HG03442 (cell line): Measurements from ENCODE around the gene XDH.

Source experiments
- ATAC-seq: cut with Tn5 transposase; IDR thresholded peaks from one replicate; pipeline ENCODE4 v1.9.1; 2021; ENCODE audit warnings: mild to moderate bottlenecking, moderate library complexity; ENCODE audit not compliant: unreplicated experiment

XDH gene

DNA sequence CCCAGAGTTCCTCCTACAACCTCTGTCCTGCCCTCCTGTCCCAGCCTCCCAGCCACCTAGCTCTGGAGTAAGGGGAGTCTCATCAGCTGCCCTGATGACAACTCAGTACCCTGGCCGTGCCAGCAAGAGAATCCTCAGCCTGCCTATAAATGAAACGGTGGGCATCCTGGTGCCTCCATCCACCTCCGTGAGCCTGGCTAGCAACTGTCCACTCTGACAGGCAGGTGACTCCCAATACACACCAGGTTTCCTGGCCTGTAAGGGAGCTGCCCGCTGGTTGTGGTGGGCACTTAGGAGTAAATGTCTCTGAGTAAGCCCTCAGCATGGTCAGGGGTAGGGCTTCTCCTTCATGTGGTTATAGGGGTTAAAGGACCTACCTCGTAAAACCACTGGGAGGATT, 81.5 kb downstream of the XDH start:
- ATAC-seq, result no peak

DNA sequence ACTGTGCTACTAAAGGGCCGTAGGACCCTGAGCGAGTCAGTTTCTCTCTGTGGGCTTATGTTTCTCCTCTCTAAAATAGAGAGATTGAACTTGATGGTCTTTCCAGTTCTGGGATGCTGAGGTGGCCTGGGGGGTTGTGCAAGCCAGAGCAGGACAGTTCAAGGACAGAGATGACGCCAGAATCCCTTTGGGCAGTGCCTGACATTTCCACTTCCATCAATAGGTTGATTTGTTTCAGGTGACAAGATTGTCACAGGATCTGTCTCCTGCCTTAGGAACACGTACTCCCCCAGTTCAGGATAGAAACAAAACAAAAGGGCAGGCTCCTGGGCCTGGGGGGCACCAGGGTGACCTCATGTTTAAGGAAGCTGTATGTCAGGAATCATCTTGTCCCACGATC, 82.0 kb downstream of the XDH start:
- no peak for ATAC-seq

DNA sequence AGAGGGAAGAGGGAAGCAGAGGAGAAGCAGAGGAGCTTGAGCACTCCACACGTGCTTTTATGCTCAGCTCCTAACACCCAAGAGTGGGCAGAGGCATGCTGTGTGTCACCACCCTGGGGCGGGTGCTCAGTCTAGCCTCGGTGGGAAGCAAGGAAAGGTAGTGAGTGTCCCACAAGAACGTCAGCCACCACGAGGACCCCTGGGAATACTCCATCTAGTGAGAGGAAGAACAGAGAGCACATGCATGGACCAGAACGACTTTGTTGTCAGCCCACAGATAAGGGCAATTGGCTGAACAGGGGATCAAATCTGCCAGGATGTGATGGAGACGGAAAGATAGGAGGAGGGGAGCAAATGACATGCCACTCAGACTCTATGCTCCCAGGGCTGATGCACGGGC, 83.4 kb downstream of the XDH start:
- no peak for ATAC-seq

DNA sequence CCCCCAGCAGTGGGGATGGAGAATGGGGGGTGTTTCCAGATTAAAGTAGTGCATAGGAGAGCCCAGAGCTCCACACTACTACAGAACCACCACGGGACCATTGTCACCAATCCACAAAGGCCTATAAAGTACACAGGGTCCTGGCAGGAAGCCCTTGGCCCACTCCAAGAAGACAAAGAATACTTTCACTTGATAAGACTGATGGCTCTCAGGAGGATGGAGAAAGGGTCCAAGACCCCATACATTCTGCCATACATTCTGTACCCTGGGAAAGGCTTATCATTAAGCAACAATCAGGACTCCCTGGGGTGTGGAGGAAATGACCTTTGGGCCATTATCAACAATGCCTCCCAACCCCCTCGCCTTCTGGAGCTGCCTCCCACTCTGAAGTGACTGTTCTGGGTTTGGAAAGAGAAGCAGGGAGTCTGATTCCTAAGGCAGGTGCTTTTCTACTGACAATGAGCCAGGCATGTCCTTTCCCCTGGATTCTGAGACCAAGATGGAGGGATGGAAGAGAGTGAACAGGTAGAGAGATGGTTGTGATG, 85.4 kb downstream of the XDH start:
- no peak for ATAC-seq

DNA sequence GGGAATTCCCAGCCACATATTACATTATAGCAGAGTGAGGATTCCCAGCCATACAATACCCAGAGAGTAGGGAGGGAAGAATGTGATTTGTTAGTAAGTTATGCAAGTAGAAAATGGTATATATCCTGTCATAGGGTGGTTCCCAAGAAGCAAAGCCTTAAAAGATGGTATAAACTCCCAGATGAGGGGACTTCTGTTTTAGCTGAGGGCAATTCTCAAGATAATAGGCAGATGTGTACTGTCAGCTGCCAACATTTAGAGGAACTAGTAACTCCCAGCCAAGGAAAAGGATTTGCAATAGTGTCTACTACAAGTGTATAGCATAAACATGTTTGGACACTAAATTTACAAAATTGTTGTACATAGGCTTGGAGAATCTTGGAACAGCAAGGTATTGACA, 86.5 kb downstream of the XDH start:
- ATAC-seq, result no peak

DNA sequence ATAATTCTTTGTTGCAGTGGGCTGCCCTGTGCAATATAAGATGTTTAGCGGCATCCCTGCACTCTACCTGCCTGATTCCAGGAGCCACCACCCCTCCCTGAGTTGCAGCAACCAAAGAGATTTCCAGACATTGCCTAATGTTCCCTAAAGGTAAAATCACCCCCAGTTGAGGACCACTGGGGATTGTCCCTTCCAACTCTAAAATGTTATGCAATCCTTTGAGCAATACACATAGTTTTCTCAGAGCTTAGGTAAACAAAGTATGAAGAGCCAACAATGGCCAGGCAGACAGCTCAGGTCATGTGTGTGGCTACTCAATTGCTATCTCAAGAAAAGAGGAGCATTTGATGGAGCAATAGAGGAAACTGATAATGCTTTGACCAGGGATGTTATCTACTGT, 87.0 kb downstream of the XDH start:
- no peak for ATAC-seq

DNA sequence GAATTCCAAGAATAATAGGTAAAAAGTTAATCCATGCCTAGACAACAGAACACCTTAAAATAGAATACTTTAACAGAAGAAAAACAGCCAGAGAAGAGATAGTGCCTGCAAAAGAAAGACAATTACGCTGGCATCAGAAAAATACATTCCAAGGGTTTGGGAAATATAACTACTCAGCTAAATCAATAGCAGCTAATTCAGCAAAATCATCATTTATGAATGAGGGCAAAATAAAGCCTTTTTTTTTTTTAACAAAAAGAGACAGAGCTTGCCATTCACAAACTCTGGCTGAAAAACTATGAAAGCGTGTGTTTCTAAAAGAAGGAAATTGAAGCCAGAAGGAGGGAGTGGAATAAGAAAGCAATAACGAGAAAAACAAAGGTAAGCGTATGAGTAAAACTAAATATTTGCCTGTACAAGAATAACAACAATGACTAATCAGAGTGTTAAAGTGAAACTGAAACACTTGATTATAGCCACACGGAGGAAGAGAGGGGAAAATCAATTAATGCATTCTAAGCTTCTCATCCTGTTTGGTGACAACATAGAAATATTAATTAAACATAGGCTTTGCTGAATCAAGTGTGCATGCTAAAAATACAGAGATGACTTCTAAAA, 90.4 kb downstream of the XDH start:
- ATAC-seq, result peak; percentile 82

DNA sequence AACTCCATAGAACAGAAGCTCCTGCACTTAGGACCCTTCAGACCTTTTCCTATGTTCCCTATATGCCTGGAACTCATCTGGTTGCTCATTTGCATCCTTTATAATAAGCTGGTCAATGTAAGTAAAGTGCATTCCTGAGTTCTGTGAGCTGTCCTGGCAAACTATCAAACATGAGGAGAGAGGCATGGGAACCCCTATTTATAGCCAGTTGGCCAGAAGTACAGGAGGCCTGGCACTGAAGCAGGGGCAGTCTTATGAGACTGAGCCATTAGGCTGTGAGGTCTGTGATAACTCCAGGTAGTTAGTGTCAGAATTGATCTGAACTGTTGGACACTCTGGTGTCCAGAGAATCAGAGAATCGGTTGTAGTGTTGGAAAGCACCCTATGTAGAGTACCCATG, 92.2 kb downstream of the XDH start:
- no peak for ATAC-seq

DNA sequence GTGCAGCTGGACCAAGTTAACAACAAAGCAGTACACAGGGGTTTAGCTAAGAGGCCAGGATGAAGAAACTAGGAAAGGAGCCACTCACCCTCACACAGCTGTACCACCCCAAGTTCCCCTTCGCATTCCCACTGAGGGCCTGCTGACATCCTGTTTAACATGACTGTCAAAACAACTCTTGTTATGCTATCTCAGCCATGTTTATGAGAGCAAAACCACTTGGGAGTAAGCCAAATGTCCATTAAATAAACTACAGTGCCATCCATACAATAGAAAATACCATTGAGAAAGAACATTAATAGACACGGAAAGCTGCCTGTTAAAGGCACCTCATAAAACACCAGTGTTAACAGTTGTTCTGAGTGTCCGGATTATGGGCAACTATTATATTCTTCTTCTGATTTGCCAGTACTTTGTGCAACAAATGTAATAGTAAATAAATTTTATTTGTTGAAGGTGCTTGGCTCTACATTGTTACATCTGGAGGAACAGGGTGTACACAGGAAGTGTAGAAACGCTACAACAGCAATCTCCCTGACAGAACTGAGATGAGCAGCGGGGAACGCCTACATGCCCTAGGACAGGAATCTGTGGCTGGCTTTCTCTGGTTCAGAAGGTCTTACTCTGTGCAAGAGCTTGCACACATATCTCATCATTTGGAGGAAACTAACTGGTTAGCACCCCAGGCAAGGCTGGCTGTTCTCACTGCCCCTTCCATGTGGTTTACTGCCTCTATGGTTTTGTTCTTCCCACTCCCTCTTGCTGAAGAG, 95.0 kb downstream of the XDH start:
- ATAC-seq, result peak; percentile 56

DNA sequence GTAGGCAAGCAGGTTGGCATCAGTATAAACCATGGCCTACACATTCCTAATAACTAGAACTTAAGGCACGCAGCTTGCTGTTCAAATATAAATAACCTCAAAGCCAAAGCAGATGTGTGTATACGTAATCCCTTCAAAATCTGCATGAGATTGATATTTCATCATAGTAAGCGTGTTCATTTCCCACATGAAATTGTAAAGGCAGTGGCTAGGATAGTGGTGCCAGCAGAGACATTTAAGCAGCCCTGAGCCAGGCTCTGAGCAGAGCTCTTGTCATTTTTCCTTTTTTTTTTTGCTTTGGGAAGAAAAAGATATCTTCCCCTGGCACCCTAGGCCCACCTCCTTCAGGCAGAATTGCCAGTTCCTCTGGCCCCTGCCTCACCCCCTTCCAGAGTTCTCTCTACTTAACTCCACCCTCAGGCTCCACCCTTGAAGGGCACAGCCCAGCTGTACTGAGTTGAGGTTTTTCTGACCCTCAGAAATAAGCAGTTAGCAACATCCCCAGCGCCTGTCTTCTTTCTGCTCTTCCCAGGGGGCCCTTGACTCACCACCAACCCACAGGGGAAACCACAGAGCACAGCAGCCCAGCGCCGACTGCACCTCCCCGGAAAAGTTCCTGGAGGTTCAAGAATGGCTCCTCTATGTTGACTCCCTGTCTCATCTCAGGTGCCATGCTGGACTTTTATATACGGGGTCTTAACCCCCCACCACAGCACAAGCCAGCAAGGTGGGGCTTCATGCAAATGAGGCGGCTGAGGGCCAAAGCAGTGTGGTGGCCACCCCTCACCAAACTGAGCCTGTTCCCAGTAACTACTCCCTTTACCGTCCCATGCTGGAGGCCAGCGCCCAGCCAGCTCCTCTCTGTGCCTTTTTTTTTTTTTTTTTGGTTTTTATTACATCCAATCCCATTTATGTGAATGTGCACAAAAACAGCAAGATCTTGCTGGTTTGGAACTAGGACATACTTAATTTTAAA, 95.9 kb downstream of the XDH start:
- ATAC-seq, result peak; percentile 71

DNA sequence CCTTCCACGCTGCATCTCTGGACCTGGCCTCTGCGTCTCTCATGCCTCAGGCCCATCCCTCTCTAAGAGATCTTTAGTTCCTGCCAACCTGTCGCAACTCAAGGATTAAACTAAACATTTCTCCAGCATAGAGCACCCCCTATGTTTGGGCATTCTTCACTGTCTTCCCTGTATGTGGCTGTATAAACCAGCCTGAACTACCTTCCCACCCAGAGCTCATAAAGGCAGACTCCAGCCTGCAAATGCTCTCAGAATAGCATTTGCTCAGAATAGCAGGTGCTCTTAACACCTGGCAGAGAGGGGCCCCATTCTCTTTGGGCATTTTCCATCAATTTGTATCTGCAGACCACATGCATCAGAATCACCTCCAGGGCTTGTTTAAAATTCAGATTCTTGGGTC, 97.1 kb downstream of the XDH start:
- ATAC-seq, result no peak

DNA sequence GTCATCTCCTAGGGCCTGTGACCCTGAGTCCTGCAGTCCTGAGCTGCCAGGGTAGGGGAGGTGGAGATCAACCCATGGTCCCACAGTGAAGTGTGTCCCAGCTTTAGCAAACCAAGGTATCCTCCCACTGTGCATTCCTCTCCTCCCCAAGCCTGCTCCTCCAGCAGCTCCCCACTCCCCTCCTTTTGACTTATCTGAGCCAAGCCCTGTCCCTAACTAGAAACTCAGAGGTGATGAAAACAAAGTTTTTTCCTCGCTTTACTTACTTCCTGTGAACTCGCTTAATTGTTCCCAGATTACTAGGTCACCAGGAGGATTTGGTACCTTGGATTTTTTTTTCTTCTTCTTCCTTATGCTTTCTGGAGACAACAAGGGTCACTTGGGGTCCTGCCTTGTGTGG, 99.8 kb downstream of the XDH start:
- ATAC-seq, result no peak

DNA sequence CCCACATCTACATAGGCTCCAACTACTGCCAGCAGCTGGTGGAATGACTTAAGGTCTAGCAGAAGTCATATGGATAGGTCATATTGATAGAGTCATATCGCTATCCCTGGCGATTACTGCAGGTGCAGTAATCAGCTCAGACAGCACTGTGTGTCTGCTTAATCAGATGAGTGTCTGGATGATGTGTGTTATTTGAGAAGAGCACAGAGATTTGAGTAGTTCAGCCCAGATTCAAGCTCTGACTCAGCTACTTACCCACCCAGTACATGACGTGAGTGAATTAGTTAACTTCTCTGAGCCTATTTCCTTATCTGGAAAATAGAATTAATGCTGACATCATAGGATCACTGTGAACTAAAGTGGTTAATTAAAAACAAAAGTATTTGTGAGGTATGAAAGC, 101.6 kb downstream of the XDH start:
- ATAC-seq, result no peak

DNA sequence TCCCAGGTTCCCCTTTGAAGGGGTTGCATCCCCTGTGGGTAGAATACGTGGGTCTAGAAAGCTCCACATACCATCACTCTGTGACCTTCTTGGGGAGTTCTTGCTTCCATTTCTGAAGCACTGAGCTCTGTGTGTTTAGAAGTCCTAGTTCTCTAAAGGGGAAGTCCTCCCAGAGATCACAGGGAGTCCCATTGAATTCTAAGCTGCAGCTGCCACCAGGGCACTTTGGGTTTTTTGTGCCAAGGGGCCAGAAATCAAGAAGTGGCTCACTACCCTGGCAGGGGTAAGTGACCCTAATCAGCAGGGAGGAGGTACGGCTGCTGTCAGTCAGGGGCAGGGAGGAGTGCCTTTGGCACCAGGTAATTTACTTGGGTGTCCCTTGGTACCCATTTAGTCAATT, 109.7 kb downstream of the XDH start:
- ATAC-seq, result no peak

DNA sequence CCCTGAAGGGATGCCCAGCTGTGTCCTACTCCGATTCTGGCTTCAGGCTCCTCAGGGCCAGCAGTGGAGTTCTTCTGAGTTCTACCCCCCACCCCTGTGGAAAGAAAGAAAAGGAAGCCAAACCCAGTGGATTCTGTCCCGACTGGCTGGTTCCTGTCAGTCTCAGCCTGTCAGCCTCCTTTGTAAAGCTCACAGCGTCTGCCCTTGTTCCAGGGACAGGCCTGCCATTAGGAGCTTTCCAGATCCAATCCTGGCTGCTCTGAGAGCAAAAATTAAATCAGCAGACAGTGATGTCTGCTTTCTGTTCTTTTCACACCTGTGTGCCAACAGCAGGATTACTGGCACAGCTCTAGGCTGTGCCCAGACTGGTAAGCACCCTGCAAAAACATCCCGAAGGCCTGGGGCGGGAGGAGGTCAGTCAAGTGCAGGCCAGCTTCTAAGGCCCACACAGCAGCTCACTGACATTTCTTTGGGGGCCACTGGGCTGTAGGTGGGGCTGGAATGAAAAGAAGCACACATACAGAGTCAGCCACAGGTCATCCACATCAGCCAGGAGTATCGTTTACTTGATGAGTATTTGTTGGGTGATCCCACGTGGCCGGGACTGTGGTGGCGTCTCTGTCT, 111.5 kb downstream of the XDH start:
- no peak for ATAC-seq

DNA sequence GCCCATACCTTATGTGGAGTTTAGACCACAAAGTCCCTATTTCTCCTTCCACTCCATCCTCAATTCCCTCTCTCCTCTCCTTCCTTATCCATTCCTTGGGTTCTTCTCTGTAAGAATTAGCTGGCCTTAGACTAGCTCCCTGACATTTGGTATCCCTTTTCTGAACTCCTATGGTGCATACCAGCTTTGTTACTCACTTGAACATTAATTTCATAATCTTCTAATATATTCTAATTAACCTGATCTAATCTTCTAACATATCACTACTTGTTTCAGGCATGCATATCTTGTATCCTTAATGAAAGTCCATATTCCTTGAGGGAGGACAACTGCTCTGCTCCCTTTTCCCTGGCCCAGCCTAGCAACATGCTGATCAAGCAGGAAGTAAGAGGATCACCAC, 114.2 kb downstream of the XDH start:
- ATAC-seq, result no peak

DNA sequence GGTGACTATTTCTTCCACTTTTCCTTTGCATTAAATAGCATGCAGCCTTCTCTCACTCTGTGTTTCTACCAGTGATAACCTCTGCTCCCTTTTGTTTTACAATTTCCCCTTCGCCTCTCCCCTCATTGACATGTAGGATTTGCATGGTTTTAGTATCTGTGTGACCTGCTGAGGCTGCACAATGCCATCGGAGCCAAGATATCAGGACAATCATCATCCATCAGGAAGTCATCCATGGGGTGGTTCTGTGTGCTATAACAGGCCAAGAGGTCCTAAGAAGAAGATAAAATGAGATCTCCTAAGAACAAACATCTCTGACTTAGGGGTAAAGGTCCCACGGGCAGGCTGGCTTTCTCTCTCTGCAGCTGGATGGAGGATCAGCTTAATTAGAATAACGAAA, 115.0 kb downstream of the XDH start:
- no peak for ATAC-seq

DNA sequence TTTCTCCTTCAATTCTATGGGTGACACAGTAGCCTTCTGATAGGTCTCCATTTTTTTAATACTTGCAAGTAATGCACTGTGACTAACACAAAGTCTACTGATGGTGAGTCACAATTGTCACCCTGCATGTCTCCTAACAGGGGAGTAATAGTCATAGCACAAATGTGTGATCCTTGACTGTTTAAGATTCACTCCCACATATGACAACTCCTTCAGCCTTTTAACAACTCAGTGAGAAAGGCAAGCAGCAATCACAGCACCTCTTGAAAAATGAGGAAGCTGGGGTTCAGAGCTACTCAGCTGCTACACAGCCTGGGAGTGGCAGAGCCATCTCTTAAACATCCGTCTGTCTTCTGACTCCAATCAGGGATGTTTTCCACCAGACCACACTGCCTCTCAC, 116.8 kb downstream of the XDH start:
- no peak for ATAC-seq

DNA sequence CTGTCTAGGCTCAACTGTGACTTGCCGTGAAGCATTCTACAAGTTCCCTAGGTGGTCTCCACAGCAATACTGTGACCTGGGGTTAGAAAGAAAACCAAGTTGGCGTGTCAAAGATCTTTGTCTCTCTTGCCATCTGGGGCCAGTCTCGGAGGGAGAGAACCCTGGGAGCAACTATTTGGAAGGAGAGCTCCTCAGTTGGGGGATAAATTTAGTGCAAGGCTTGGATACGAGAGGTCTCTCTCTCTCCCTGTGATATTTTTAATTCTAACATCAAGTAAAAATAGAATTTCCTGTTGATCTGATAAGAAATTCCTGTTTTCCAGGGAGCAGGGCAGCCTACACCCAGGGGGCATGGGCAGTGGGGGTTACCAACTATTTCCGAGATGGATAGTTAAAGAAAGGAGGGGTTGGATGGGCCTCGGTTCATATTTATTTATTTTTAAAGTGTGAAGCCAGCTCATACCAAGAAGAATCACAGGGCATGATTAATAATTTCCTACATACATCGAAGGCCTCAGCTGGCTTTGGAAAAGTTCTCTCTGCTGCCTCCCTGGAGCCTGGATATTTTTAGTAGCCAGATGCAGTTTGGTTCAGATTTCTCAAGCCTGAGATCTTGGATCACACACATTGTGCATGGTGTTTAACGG, 117.8 kb downstream of the XDH start:
- ATAC-seq, result no peak

DNA sequence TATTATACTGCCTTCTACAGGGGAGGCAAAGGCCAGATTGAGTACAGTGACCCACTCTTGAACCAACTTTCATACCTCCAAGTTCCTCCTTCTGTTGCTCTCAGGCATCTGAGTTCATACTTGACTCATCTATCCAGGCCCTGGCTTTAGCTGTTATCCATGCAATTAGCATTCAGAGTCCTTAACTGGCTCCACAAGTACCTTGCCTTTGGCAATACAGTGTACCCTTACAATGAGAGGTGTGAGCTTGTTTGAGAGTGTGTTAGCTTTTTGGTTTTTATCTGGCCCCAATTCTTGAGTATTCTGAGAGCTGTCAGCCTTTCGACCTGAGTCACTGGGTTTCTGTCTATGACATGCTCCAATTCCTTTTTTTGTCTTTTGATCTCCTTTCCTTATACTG, 120.3 kb downstream of the XDH start:
- ATAC-seq, result no peak

DNA sequence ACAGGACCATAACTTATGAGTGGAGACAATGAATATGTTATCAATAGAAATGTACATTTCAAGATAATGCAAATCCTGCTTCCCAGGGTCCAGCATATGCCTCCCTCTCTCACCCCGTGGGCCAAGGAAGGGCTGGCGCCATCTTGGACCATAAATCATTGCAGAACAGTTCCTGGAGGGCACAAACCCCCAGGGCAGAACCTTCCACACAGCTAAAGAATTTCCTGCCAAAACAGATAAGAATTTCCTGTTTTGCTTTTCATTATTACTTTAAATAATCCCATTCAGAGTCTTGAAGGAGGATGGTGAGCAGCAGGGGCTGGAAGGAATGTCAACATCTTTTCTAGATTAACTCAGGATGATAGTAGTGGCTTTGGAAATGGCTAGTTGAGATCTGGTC, 126.9 kb downstream of the XDH start:
- no peak for ATAC-seq
